K562 (cell line): ENCODE data around the gene PRMT5. TPM values are rescaled to one million over a fixed set of nuclear protein-coding genes. Genes with fewer than 3 reads are reported as not detected.

Experiments used
- ATAC-seq: fragments of 200-7000 bp; cut with Tn5 transposase; 3 replicates; pipeline ENCODE4 v1.9.1; 2020; ENCODE audit warnings: moderate library complexity
- BruUV-seq: library from RNA; stranded (reverse); fragments of 400-500 nt; replicated peaks from 2 replicates; lab custom pipeline; 2021; lab: Mats Ljungman, UMichigan
- CTCF ChIA-PET: fragments of 300-600 bp; formaldehyde crosslinking; extraction: SDS; loops from one replicate; lab custom pipeline; 2021; ENCODE audit warnings: low intra/inter-chr PET ratio; lab: Yijun Ruan, JAX
- POLR2A ChIA-PET: fragments of 300-600, 350-650 bp; sonication (Branson Sonifier 250); formaldehyde crosslinking; extraction: SDS; loops from one replicate; lab custom pipeline; 2021; ENCODE audit warnings: antibody characterized with exemption, inconsistent platforms; lab: Yijun Ruan, JAX
- DNase-seq, 4 experiments: peaks; one replicate each; pipeline versions ENCODE4 v3.0.0 to v3.0.0-alpha.2; 2011 to 2018; ENCODE audit warnings: low spot score in 3 of 4, mixed read lengths in 3 of 4; ENCODE audit errors: extremely low read depth in 1 of 4
- FAIRE-seq: peaks from 2 replicates; lab custom pipeline; 2011; peaks lifted over from hg19 to GRCh38; lab: Jason Lieb, UNC
- H2AFZ ChIP-seq: 2 replicates; pipeline ENCODE4 v1.6.0; 2011; ENCODE audit warnings: low read depth, low read length, control low read depth, inconsistent platforms
- H3K27ac ChIP-seq: fragments of 200-600 bp; 3 replicates; pipeline ENCODE4 v1.8.0; 2011; ENCODE audit warnings: low read depth, mild to moderate bottlenecking, control low read depth, inconsistent platforms, low read length, moderate library complexity, mixed read lengths; ENCODE audit errors: extremely low read depth
- H3K27me3 ChIP-seq, 2 experiments: fragments of 300-600 bp in 1 of 2; 2 replicates in 1 of 2; 3 replicates in 1 of 2; pipeline versions ENCODE4 v1.6.0 to v1.8.0; 2011; ENCODE audit warnings: inconsistent platforms in 2 of 2, low read length in 2 of 2, mild to moderate bottlenecking in 1 of 2, mixed read lengths in 1 of 2, moderate library complexity in 1 of 2; ENCODE audit not compliant: control insufficient read depth in 2 of 2, insufficient read depth in 2 of 2
- H3K36me3 ChIP-seq: fragments of 300-600 bp; 3 replicates; pipeline ENCODE4 v1.8.0; 2011; ENCODE audit warnings: mild to moderate bottlenecking, low read length, inconsistent platforms; ENCODE audit not compliant: control insufficient read depth, insufficient read depth
- H3K4me1 ChIP-seq, 2 experiments: fragments of 200-600 bp in 1 of 2; replicated peaks in 1 of 2; 2 replicates in 1 of 2; 3 replicates in 1 of 2; pipeline versions ENCODE4 v1.5.1 to v1.8.0; 2011; ENCODE audit warnings: inconsistent platforms in 2 of 2, low read length in 2 of 2, mild to moderate bottlenecking in 1 of 2, mixed read lengths in 1 of 2, moderate library complexity in 1 of 2; ENCODE audit not compliant: control insufficient read depth in 2 of 2, insufficient read depth in 2 of 2
- H3K4me2 ChIP-seq: 2 replicates; pipeline ENCODE4 v1.6.1; 2011; ENCODE audit warnings: low read length, control low read depth, inconsistent platforms, mixed read lengths; ENCODE audit not compliant: insufficient read depth
- H3K4me3 ChIP-seq: fragments of 200-600 bp; sonication (generic), shearing (Covaris generic); 2 replicates; pipeline ENCODE4 v1.5.1; 2016; ENCODE audit warnings: control low read depth, inconsistent platforms
- H3K79me2 ChIP-seq: fragments of 200-600 bp; 3 replicates; pipeline ENCODE4 v1.8.0; 2011; ENCODE audit warnings: low read length, inconsistent platforms; ENCODE audit not compliant: control insufficient read depth, insufficient read depth
- H3K9ac ChIP-seq, 2 experiments: 2 replicates each; pipeline versions ENCODE4 v1.6.0 to v1.6.1; 2011; ENCODE audit warnings: low read depth in 2 of 2, low read length in 2 of 2, control low read depth in 1 of 2, inconsistent platforms in 1 of 2, mild to moderate bottlenecking in 1 of 2, mixed read lengths in 1 of 2; ENCODE audit not compliant: insufficient read depth in 1 of 2
- H3K9me1 ChIP-seq: one replicate; pipeline ENCODE4 v1.6.0; 2011; ENCODE audit warnings: inconsistent platforms, mild to moderate bottlenecking, low read length, moderate library complexity; ENCODE audit not compliant: control insufficient read depth, insufficient read depth
- H3K9me3 ChIP-seq: replicated peaks from 2 replicates; pipeline ENCODE4 v1.5.1; 2011; ENCODE audit warnings: low read depth, low read length, inconsistent platforms; ENCODE audit not compliant: control insufficient read depth, insufficient read depth
- H4K20me1 ChIP-seq: replicated peaks from 2 replicates; pipeline ENCODE4 v1.6.1; 2011; ENCODE audit warnings: low read length, inconsistent platforms, mixed read lengths; ENCODE audit not compliant: control insufficient read depth, insufficient read depth
- EGR1 ChIP-seq: fragments of 450-650 bp; conservative IDR thresholded peaks from 2 replicates; pipeline ENCODE4 v1.6.1; 2017; ENCODE audit warnings: mild to moderate bottlenecking
- WGBS: fragments of 100-300 bp; shearing (Covaris generic); methylation state at CpG from one replicate; pipeline ENCODE4 v1.1.6; 2016; ENCODE audit warnings: low coverage, mixed read lengths; ENCODE audit not compliant: insufficient coverage; ENCODE audit errors: missing lambda C conversion rate; 5-methylcytosine and 5-hydroxymethylcytosine counted together
- in situ Hi-C: fragments of 300-500 bp; cut with MboI; formaldehyde crosslinking; loops from 4 replicates; pipeline ENCODE4 v1.15.0; 2018; ENCODE audit warnings: inconsistent platforms, mixed read lengths
- intact Hi-C: fragments of 100-400 bp; cut with micrococcal nuclease; formaldehyde crosslinking; loops from 2 replicates; pipeline ENCODE4 v1.14.2; 2022
- polyA plus RNA-seq, 8 experiments: library from polyadenylated mRNA; depleted of rRNA in 4 of 8; stranded (reverse) in 5 of 8; unstranded in 3 of 8; fragments of >200 nt; fragmentation: Nextera tagmentation in 2 of 8; fragmentation: Illumina TruSeq in 1 of 8; extraction: Ambion mirVana in 2 of 8; extraction: Trizol in 1 of 8; gene quantifications; 2 replicates each; pipeline versions ENCODE4 v1.2.1 to v1.2.3, GENCODE V29; 2011 to 2014; ENCODE audit warnings: inconsistent platforms in 1 of 8, missing spikeins in 1 of 8
- total RNA-seq, 7 experiments: library from RNA; depleted of rRNA in 6 of 7; stranded (reverse); fragments of >200 nt in 6 of 7; fragmentation: Illumina TruSeq in 2 of 7; extraction: Trizol in 2 of 7; gene quantifications; 2 replicates each; pipeline versions ENCODE4 v1.2.1 to v1.2.3, GENCODE V29; 2011 to 2021; ENCODE audit warnings: low replicate concordance in 1 of 7
- TF ChIP-seq, protein P1 (sequence below): sonication (generic); formaldehyde crosslinking; IDR thresholded peaks from 2 replicates; pipeline ENCODE4 v1.8.1; 2023; ENCODE audit warnings: missing genetic modification reagents, mild to moderate bottlenecking, borderline replicate concordance
- TF ChIP-seq, protein P2 (sequence below): sonication (generic); formaldehyde crosslinking; IDR thresholded peaks from 2 replicates; pipeline ENCODE4 v1.8.0; 2022; ENCODE audit warnings: missing genetic modification reagents, mild to moderate bottlenecking, moderate library complexity, borderline replicate concordance

The PRMT5 gene
- total and polyA plus RNA-seq, 9 of the 15 experiments (the other 6 are each of a cell fraction or from before 2014, with no cell fraction given) = 114 to 552 (median 222) TPM

DNA sequence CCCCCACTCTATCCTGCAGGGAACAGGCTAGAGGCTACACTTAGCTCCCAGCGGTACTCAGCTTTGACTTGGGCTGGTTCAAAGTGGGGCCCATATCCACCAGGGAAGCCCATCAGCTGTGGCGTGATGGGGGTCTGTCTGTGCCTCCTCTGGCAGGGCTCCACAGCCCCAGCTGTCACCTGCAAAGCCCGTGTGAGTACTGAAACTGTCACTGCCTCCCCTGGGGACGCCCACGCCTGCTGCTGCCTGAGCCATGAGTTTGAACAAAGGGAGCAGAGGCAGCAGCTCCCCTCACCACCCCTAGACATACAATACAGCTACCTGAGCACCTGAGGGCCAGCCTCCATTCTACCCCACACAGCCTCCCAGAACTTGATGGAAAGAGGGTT is 41.2 kb downstream of the PRMT5 start:
- H3K79me2 ChIP-seq = peaks cover 14% of the 10 kb centered on the region
- no TSS peak for BruUV-seq
- H3K9ac ChIP-seq = peak overlapping the region; percentile 80 to 90
- H3K4me1 ChIP-seq = peaks cover 29 to 43% of the 10 kb centered on the region in 2 experiments
- intact Hi-C loops (loop anchor here (1.0 kb wide), 1 partner anchor 17 kb away; the partner anchor contains the start of gene LRP10), in situ Hi-C loops (no loop called here)
- H3K27ac ChIP-seq = peak overlapping the region; percentile 81
- FAIRE-seq (peak; percentile 6), ATAC-seq (no peak), DNase-seq (peak in 1 of 4 experiments; percentile 32)
- TF ChIP-seq, protein P1, sequence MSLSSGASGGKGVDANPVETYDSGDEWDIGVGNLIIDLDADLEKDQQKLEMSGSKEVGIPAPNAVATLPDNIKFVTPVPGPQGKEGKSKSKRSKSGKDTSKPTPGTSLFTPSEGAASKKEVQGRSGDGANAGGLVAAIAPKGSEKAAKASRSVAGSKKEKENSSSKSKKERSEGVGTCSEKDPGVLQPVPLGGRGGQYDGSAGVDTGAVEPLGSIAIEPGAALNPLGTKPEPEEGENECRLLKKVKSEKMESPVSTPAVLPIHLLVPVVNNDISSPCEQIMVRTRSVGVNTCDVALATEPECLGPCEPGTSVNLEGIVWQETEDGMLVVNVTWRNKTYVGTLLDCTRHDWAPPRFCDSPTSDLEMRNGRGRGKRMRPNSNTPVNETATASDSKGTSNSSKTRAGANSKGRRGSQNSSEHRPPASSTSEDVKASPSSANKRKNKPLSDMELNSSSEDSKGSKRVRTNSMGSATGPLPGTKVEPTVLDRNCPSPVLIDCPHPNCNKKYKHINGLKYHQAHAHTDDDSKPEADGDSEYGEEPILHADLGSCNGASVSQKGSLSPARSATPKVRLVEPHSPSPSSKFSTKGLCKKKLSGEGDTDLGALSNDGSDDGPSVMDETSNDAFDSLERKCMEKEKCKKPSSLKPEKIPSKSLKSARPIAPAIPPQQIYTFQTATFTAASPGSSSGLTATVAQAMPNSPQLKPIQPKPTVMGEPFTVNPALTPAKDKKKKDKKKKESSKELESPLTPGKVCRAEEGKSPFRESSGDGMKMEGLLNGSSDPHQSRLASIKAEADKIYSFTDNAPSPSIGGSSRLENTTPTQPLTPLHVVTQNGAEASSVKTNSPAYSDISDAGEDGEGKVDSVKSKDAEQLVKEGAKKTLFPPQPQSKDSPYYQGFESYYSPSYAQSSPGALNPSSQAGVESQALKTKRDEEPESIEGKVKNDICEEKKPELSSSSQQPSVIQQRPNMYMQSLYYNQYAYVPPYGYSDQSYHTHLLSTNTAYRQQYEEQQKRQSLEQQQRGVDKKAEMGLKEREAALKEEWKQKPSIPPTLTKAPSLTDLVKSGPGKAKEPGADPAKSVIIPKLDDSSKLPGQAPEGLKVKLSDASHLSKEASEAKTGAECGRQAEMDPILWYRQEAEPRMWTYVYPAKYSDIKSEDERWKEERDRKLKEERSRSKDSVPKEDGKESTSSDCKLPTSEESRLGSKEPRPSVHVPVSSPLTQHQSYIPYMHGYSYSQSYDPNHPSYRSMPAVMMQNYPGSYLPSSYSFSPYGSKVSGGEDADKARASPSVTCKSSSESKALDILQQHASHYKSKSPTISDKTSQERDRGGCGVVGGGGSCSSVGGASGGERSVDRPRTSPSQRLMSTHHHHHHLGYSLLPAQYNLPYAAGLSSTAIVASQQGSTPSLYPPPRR = no peak
- peak; percentile 81 for TF ChIP-seq EGR1
- TF ChIP-seq, protein P2, sequence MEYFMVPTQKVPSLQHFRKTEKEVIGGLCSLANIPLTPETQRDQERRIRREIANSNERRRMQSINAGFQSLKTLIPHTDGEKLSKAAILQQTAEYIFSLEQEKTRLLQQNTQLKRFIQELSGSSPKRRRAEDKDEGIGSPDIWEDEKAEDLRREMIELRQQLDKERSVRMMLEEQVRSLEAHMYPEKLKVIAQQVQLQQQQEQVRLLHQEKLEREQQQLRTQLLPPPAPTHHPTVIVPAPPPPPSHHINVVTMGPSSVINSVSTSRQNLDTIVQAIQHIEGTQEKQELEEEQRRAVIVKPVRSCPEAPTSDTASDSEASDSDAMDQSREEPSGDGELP (CRISPR knock-in tag) = peak; percentile 39; the same call in 1 of the 2 replicates
- ChIA-PET CTCF (no interaction called here), POLR2A (interaction anchor here (0.7 to 1.5 kb wide), 5 partner anchors 12 to 393 kb away, joined by 3 to 7 read pairs (median 6); partner anchors contain the start of genes MRPL52 and RBM23)
- peak overlapping the region; percentile 96; the same call in 1 of the 2 replicates for H2AFZ ChIP-seq
- H3K4me2 ChIP-seq = peak overlapping the region; percentile 87
- H3K36me3 ChIP-seq = no peaks in the 10 kb centered on the region
- H3K4me3 ChIP-seq = peak overlapping the region; percentile 63
- H3K9me1 ChIP-seq = peaks cover 3% of the 10 kb centered on the region
- H3K9me3 ChIP-seq = no peaks in the 10 kb centered on the region
- WGBS = 20% methylated on average over 5 of the region's 5 CpGs
- H4K20me1 ChIP-seq = no peaks in the 10 kb centered on the region
- H3K27me3 ChIP-seq = no peaks in the 10 kb centered on the region
